Measurements from ENCODE around the gene TMEM42. TPM values are rescaled to one million over a fixed set of nuclear protein-coding genes. Genes with fewer than 3 reads are reported as not detected.
"Not testable (repeated sequence)": the region's sequence is repeated elsewhere in the genome, so short reads cannot be mapped to it uniquely, and the experiment has no call there.

The TMEM42 gene
- total RNA-seq, 2 experiments from 2014 or later, result 13.9 to 15.8 TPM

DNA sequence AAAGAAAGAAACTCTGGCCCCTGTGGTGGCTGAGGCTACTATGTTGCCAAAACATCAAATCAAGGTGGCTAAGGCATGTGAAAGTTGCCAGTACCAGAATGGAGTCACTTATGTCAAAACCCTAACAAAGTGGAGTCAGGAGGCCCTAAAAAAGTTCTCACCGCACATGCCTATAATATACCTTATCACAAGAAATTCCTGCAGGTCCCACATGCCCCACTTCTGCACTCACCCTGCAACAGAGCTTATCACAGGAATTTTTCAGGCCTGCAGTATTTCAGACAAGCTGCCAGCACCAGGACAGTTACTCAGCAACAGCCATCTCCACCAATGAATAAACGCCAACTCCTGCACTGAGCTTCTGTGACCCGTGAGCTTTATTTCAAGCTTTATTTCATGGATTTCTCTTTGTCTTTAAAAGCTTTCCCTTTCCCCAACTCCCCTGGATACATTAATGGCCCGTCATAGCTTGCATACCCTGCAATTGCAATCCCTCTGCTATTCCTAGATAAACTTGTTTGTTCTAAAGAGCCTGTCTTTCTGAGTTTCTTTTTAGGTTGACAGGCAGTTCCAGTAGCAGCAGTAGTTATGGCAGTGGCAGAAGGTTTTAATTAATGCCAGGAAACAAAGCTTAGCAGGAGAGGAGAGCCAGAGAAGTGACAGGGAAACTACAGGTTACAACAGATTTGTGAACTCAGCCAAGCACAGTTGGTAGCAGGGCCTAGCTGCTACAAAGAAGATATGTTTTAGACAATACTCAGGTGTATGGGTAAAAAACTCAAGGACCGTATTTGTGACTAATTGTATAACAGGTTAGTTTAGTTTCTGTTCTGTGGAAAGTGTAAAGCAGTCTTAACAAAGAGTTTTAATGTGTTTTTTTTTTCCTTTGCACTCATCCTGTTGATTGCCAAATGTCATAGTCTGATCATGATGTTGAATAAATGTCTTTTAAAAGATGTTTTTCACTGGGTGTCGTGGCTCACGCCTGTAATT, 15.9 kb upstream of the TMEM42 start:
- H3K36me3 Mint-ChIP-seq (ENCODE audit: low read depth), result peaks cover 40% of the 10 kb centered on the region
- DNase-seq, result no peak
- H3K4me3 Mint-ChIP-seq, result no peak overlapping the region
- H3K27me3 Mint-ChIP-seq (ENCODE audit: low read depth), result no peaks in the 10 kb centered on the region
- H3K9me3 Mint-ChIP-seq, result no peaks in the 10 kb centered on the region
- CTCF ChIA-PET, result interaction anchor here (0.5 kb wide), 1 partner anchor 35 kb away, joined by 3 read pairs; no protein-coding TSS in a partner anchor
- intact Hi-C loops (cut with micrococcal nuclease), result no loop called here
- no peaks in the 10 kb centered on the region for H3K4me1 Mint-ChIP-seq (ENCODE audit: low read depth)
- H3K27ac Mint-ChIP-seq, result no peak overlapping the region

DNA sequence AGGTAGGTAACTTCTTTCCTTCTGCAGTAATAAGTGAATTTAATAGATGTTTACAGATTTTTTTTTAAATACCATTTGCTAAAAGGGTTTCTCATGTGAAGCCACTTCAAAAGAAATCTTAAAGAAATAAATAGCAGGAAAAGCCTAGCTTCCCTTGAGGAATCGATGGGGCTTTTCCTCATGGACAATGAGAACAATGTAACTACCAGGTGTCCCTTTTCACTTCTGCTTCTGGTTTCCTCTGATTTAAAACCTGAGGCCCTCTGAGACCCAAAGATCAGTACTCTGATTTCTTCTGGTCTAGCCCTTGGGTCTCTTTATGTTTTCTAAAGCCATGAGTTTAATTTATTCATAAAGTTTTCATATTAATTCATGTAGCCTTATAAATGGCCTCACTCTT, 13.1 kb upstream of the TMEM42 start:
- Mint-ChIP-seq H3K27ac (no peak overlapping the region), H3K27me3 (ENCODE audit: low read depth) (no peaks in the 10 kb centered on the region), H3K4me3 (no peak overlapping the region), H3K9me3 (no peaks in the 10 kb centered on the region), H3K36me3 (ENCODE audit: low read depth) (peaks cover 38% of the 10 kb centered on the region), H3K4me1 (ENCODE audit: low read depth) (no peaks in the 10 kb centered on the region)
- intact Hi-C loops (cut with micrococcal nuclease), result no loop called here
- CTCF ChIA-PET, result interaction anchor here (0.6 kb wide), 1 partner anchor 14 kb away, joined by 3 read pairs; no protein-coding TSS in a partner anchor
- no peak for DNase-seq

DNA sequence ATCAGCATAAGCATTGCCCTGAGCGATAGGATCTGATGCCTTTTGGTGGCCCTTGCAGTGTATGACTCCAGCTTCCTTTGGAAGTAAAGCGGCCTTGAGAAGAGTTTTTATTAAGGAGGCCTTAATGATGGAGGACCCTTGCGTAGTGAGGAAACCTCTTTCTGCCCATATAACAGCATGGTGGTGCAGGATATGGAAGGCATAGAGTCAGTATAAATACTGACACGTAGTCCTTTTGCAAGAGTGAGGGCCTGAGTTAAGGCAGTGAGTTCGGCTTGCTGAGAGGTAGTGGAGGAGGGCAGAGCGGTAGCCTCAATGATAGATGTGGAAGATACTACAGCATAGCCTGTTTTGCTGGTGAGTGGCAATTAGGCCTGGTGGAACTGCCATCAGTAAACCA, 5.0 kb upstream of the TMEM42 start:
- DNase-seq; H3K4me3 Mint-ChIP-seq; CTCF ChIA-PET; H3K27me3 Mint-ChIP-seq (ENCODE audit: low read depth); H3K27ac Mint-ChIP-seq; H3K9me3 Mint-ChIP-seq; H3K4me1 Mint-ChIP-seq (ENCODE audit: low read depth); intact Hi-C loops (cut with micrococcal nuclease): not testable (repeated sequence)
- peaks cover 16% of the 10 kb centered on the region for H3K36me3 Mint-ChIP-seq (ENCODE audit: low read depth)

DNA sequence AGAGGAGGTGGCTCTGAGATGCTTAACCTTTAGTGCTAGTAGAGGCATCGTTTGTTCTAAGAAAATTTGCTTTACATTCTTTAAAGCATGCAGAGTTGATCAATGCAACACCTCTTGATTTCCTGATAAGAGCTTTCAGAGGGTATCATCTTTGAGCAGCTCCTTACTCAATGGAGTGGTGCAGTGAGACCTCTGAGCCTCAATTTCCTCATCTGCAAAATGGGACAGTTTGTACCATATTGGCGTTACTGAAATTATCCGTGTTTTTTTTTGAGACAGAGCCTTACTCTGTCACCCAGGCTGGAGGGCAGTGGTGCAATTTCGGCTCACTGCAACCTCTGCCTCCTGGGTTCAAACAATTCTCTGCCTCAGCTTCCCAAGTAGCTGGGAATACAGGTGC, 1.6 kb upstream of the TMEM42 start:
- CTCF ChIA-PET, result interaction anchor here (0.7 kb wide), 1 partner anchor 231 kb away, joined by 3 read pairs; no protein-coding TSS in a partner anchor
- Mint-ChIP-seq H3K27me3 (ENCODE audit: low read depth) (no peaks in the 10 kb centered on the region), H3K36me3 (ENCODE audit: low read depth) (peaks cover 2% of the 10 kb centered on the region), H3K9me3 (no peaks in the 10 kb centered on the region), H3K27ac (no peak overlapping the region), H3K4me3 (no peak overlapping the region), H3K4me1 (ENCODE audit: low read depth) (peaks cover 27% of the 10 kb centered on the region)
- no peak for DNase-seq
- intact Hi-C loops (cut with micrococcal nuclease), result loop anchor here (2.0 to 5.0 kb wide), 2 partner anchors 327 to 523 kb away; partner anchors contain the start of gene TCAIM

DNA sequence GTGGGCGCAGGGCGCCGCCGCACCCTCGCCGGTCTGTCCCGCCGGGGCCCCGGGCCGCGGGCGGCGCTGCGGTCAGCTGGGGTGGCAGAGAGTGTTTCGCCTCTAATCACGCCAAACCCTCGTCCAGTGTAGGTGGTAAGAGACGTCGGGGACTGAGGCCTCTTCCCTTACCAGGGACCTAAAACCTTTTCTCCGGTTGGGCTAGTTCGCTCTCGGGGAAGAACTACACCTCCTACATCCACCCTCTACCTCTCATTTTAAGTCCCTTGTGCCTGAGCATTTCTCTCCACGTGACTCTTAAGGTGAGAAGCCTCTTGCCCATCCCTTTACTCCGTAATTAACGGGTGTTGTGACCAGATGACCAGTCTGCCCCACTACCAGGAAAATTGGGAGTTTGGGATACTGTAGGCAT, 520 bp downstream of the TMEM42 start:
- peak overlapping the region; percentile 78 for H3K27ac Mint-ChIP-seq
- H3K4me1 Mint-ChIP-seq (ENCODE audit: low read depth), result peaks cover 44% of the 10 kb centered on the region
- intact Hi-C loops (cut with micrococcal nuclease), result loop anchor here (1.0 to 5.0 kb wide), 3 partner anchors 101 to 525 kb away; partner anchors contain the start of genes KIAA1143, KIF15, TCAIM and ZKSCAN7
- H3K36me3 Mint-ChIP-seq (ENCODE audit: low read depth), result peaks cover 19% of the 10 kb centered on the region
- H3K4me3 Mint-ChIP-seq, result peak overlapping the region; percentile 84
- H3K27me3 Mint-ChIP-seq (ENCODE audit: low read depth), result no peaks in the 10 kb centered on the region
- CTCF ChIA-PET, result no interaction called here
- H3K9me3 Mint-ChIP-seq, result no peaks in the 10 kb centered on the region
- peak; percentile 18 for DNase-seq

DNA sequence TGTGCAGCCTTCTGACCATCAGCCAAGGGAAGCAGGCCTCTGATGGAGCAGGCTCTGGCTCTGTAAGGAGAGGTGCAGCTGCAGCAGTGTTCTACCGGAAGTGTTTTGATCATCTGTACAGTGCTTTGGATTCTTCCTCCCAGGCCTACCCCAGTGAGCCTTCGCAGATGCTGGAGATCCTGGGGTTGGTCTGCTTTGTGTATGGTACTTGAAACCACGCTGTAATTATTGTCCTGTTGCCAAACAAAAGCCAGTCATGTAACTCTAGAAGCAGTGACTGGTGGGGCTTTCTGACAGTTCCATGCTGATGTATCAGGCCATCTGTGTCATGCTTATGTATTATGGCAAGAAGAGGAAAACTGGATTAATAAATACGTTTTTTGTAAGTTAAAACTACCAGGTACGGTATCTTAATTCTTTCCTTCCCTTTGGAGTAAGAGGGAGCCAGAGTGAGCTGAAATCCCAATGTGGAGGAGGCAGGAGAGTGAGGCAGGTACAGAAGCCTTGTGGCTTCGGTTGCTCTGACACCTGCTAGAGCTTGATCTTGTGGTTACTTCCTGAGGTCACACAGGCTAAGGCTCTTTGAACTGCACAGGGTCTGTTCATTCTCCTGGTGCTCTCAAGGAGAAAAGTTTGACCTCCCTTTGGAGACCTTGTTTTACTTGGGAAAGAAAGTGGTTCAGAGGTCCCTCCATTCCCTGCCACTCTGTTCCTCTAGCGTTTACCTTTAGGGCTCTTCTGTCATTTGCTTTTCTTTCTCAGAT, 3.7 kb downstream of the TMEM42 start:
- H3K36me3 Mint-ChIP-seq (ENCODE audit: low read depth), result peaks cover 24% of the 10 kb centered on the region
- intact Hi-C loops (cut with micrococcal nuclease), result no loop called here
- no peaks in the 10 kb centered on the region for H3K27me3 Mint-ChIP-seq (ENCODE audit: low read depth)
- peak overlapping the region; percentile 37 for H3K27ac Mint-ChIP-seq
- DNase-seq, result peak; percentile 10
- H3K4me1 Mint-ChIP-seq (ENCODE audit: low read depth), result peaks cover 44% of the 10 kb centered on the region
- CTCF ChIA-PET, result interaction anchor here (0.6 kb wide), 1 partner anchor 104 kb away, joined by 3 read pairs; the partner anchor contains the start of genes KIAA1143 and KIF15
- H3K9me3 Mint-ChIP-seq, result no peaks in the 10 kb centered on the region
- no peak overlapping the region for H3K4me3 Mint-ChIP-seq

DNA sequence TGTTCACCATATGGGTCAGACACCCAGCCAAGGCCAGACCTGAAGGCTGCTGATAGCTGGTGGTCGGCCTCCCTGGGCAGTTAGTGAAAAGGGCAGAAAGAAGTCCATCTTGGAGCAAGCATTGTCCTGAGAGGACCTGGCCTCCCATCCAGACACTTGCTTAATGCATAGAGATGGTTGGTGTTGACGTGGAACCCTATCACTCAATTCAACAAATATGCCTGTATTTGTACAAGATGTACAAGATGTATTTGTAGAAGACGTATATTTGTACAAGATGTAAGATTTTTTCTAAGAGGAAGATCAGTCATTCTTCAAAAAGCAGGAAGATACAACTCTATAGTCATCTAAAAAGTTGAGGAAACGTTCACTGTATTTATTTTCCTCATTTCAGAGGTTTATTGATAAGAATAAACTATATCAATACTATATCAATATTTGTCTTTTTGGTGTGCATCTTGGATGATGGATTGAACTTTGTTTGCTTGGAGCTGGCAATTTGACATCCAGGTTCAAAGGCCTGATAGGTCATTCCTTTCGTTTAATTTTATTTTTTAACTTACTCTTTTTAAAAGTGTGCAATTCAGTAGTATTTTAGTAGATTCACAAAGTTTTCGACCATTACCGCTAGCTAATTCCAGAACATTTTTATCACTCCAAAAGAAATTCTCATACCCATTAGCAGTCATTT, 5.9 kb downstream of the TMEM42 start:
- H3K27me3 Mint-ChIP-seq (ENCODE audit: low read depth), result no peaks in the 10 kb centered on the region
- H3K9me3 Mint-ChIP-seq, result no peaks in the 10 kb centered on the region
- peaks cover 39% of the 10 kb centered on the region for H3K4me1 Mint-ChIP-seq (ENCODE audit: low read depth)
- no peak overlapping the region for H3K27ac Mint-ChIP-seq
- CTCF ChIA-PET, result no interaction called here
- no peak for DNase-seq
- H3K4me3 Mint-ChIP-seq, result no peak overlapping the region
- H3K36me3 Mint-ChIP-seq (ENCODE audit: low read depth), result peaks cover 24% of the 10 kb centered on the region
- intact Hi-C loops (cut with micrococcal nuclease), result no loop called here

DNA sequence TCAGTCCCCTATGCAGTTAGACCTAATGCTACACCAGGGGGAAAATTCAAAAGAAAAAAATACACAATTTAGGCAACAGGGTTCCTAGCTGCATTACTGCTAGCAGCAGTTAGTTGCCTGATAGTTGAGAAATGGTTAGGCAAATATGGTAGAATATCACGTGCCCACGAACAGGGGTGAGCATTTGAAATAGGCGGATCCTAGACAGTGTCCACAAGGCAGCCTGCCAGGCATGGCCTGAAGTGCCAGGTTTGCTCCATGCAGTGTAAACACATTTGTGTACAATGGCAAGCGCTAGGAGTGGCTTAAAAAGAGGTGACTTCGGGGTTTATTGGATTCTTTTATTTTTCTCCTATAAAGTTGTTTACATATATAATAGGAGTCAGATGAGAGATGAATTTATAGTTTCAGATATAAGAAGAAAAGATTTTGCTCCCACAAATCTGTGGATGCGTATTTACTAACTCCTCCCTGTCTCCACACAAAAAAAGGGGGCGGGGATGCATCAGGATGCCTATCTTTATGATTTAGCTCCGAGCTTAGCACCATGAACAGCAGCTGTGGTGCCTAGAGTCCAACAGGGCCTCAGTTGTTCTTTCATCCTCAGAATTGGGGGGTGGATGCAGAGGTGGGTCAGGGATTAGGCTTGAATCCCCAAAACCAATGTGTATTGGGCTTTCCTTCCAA, 8.8 kb downstream of the TMEM42 start:
- Mint-ChIP-seq H3K27ac (no peak overlapping the region), H3K4me1 (ENCODE audit: low read depth) (peaks cover 13% of the 10 kb centered on the region), H3K36me3 (ENCODE audit: low read depth) (peaks cover 19% of the 10 kb centered on the region), H3K27me3 (ENCODE audit: low read depth) (no peaks in the 10 kb centered on the region), H3K9me3 (no peaks in the 10 kb centered on the region), H3K4me3 (no peak overlapping the region)
- CTCF ChIA-PET, result no interaction called here
- intact Hi-C loops (cut with micrococcal nuclease), result no loop called here
- no peak for DNase-seq

DNA sequence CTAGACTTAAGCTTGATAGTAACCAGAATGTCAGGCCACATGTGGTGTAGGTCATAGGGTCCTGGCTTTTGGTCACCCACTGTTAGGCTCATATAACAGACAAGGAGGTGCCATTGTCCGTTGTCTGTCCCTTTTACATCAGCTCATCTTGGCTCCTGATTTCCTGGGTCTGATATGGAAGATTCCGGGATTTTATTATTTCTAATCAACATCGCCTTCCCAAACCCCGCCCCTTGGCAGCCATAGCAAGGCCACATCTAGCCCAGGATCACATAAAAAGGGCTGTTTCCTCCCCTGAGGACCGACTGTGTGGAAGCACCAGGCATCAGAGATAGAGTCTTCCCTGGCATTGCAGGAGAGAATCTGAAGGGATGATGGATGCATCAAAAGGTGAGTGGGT, 12.6 kb downstream of the TMEM42 start, which contains the start of gene TGM4:
Gene TGM4 (plus strand): TSS at position 301 of the 400 bp plus-strand sequence. CDS start 71 bp downstream, at position 372.
- no peak for DNase-seq
- Mint-ChIP-seq H3K4me1 (ENCODE audit: low read depth) (no peaks in the 10 kb centered on the region), H3K27me3 (ENCODE audit: low read depth) (no peaks in the 10 kb centered on the region), H3K9me3 (no peaks in the 10 kb centered on the region), H3K4me3 (no peak within 1 kb of the TSS), H3K27ac (no peak within 1 kb of the TSS), H3K36me3 (ENCODE audit: low read depth) (no peaks in the 10 kb centered on the region)
- intact Hi-C loops (cut with micrococcal nuclease), result no loop called here
- CTCF ChIA-PET, result interaction anchor here (0.7 kb wide), 1 partner anchor 40 kb away, joined by 3 read pairs; no protein-coding TSS in a partner anchor

DNA sequence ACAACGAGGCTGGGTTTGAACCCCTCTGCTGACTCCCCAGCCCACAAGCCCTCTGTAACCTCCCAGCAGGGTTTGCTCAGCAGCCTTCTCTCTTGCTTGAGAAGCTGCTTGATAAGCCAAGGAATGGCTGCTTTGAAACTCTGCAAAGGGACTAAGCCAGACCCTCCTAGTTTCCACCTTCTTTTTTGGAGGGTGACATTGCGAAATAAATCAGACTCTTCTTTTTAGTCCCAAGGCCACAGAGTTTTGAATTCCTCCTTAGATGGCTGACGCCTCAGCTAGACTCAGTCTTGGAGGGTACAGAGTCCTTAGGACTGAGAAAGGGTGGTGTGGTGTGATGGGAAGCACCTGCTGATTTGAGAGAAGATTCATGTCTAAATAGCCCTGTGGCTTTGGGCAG, 13.9 kb downstream of the TMEM42 start:
- H3K27me3 Mint-ChIP-seq (ENCODE audit: low read depth), result no peaks in the 10 kb centered on the region
- H3K4me1 Mint-ChIP-seq (ENCODE audit: low read depth), result no peaks in the 10 kb centered on the region
- H3K36me3 Mint-ChIP-seq (ENCODE audit: low read depth), result no peaks in the 10 kb centered on the region
- no peaks in the 10 kb centered on the region for H3K9me3 Mint-ChIP-seq
- intact Hi-C loops (cut with micrococcal nuclease), result no loop called here
- no peak overlapping the region for H3K27ac Mint-ChIP-seq
- no peak for DNase-seq
- CTCF ChIA-PET, result no interaction called here
- H3K4me3 Mint-ChIP-seq, result no peak overlapping the region

DNA sequence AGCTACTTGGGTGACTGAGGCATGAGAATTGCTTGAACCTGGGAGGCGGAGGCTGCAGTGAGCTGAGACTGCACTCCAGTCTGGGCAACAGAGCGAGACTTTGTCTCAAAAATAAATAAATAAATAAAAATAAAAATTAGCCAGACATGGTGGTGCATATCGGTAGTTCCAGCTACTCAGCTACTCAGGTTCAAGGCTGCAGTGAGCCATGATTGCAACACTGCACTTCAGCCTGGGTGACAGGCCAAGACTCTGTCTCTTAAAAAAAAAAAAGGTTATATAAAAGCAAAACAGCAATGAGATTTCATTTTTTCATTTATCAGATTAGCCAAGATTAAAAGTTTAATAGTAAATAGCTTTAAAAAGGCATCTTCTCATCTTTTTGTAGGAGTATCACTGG, 15.6 kb downstream of the TMEM42 start:
- Mint-ChIP-seq H3K36me3 (ENCODE audit: low read depth) (no peaks in the 10 kb centered on the region), H3K27ac (no peak overlapping the region), H3K4me1 (ENCODE audit: low read depth) (no peaks in the 10 kb centered on the region), H3K9me3 (no peaks in the 10 kb centered on the region), H3K27me3 (ENCODE audit: low read depth) (no peaks in the 10 kb centered on the region), H3K4me3 (no peak overlapping the region)
- CTCF ChIA-PET, result interaction anchor here (0.6 kb wide), 2 partner anchors 10 to 573 kb away, joined by 3 read pairs; no protein-coding TSS in a partner anchor
- intact Hi-C loops (cut with micrococcal nuclease), result no loop called here
- DNase-seq, result no peak
